Activated CD8-positive, alpha-beta memory T cell treated with anti-CD3 and anti-CD28 coated beads, Interleukin-2, amount 50 U/mL, for 1 hour (primary cell): ENCODE data around the gene MYO1G.
"Not testable (repeated sequence)": the region's sequence is repeated elsewhere in the genome, so short reads cannot be mapped to it uniquely, and the experiment has no call there.

ENCODE experiments used
- DNase-seq: peaks from one replicate; pipeline ENCODE4 v3.0.0-alpha.2; 2020; ENCODE audit errors: extremely low read depth

Gene MYO1G

DNA sequence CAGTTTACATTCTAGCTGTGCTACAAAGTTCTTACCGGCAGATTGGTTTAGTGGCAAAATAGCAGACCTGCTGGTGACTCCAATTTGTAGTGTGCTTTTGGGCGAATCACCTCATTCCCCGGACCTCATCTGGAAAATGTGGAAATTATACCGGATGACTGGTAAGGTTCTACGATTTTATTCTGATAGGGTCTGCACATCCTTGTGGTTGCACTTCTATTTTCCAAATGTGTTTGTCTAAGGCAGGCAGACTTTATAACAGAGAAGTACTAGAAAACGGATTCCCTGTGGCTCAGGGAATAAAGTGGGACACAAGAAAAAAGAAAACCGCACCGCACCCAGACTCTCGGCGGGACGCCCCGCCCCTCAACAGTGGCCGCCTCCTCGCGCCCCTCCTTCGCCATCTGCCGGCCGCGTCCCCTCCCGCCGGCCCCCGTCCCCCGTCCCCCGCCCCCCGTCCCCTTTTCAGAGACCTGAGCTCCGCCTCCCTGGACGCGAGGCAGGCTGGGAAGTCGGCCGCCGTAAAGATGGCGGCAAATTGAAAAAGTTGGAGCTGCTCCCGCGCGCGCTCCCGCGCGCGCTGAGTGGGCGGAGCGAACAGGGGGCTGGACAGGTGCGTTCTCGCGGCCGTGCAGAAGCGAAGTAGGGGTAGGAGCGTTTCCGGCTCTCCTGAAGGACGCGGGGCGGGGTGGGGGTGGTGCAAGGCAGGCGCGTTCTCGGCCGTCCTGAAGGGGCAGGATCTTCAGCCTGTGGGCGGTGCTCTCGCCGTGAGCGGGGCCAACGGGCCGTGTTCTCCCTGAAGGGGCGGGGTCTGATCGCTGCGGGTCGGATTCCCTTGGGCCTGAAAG is 20.7 kb upstream of the MYO1G start:
- DNase-seq = peak; percentile 99

GRCh38 chr7:44998153-44998871 is 19.5 kb upstream of the MYO1G start:
- no peak for DNase-seq

DNA sequence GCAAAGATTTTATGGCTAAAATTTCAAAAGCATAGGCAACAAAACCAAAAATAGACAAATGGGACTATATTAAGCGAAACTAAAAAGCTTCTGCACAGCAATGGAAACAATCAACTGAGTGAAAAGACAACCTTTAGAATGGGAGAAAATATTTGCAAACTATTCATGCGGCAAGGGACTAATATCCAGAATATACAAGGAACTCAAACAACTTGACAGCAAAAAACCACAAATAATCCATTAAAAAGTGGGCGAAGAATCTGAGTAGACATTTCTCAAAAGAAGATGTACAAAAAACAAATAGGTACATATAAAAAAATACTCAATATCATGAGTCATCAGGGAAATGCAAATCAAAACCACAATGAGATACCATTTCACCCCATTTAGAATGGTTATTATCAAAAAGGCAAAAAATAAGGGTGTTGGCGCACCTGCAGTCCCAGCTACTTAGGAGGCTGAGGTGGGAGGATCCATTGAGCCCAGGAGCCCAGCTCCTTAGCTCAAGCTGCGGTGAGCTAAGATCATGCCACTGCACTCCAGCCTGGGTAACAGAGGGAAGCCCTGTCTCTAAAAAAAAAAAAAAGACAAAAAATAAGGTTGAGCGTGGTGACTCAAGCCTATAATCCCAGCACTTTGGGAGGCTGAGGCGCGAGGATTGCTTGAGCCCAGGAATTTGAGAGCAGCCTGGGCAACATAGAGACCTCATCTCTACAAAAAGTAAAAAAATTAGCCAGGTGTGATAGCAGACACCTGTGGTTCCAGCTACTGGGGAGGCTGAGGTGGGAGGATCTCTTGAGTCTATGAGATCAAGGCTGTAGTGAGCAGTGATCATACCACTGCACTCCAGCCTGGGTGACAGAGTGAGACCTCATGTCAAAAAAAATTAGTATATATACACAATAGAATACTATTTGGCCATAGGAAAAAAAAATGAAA is 17.0 kb upstream of the MYO1G start:
- DNase-seq = no peak

DNA sequence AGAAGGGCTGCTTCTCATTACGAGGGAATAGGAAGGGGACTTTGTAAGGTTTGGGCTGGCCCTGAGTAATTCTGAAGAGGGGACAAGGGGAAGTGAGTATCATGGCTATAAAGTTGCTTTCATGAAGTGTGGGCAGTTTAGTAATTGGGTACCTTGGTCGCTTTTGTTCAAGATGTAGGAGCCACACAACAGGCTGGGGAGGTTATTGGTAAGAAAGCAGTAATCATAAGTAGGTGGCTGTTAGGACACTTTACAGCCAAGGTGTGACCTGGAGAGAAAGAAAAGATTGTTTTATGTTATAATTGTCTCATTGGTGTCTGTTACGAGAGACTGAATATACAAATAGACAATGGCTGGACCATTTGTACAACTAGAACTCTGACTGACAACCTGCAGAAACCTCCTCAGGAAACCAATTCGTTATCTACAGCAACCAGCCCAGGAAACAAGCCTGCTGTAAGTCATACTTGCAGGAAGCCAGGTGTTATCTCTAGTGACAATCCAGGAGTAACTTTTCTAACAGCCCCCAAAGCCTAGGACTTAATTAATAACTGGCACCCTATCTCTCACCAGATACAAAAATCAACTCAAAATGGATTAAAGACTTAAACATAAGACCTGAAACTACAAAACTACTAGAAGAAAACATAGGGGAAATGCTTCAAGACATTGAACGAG is 16.2 kb upstream of the MYO1G start:
- DNase-seq = no peak

DNA sequence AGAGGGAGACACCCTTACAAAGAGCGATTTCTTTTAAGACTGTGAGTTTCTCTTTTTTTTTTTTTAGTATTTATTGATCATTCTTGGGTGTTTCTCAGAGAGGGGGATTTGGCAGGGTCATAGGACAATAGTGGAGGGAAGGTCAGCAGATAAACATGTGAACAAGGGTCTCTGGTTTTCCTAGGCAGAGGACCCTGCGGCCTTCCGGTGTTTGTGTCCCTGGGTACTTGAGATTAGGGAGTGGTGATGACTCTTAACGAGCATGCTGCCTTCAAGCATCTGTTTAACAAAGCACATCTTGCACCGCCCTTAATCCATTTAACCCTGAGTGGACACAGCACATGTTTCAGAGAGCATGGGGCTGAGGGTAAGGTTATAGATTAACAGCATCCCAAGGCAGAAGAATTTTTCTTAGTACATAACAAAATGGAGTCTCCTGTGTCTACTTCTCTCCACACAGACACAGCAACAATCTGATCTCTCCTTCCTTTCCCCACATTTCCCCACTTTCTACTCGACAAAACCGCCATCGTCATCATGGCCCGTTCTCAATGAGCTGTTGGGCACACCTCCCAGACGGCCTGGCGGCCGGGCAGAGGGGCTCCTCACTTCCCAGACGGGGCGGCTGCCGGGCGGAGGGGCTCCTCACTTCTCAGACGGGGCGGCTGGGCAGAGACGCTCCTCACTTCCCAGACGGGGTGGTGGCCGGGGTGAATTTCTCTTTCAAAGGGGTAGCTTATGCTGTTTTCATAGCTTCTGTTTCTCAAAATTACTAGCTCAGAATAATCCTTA is 13.4 kb upstream of the MYO1G start:
- DNase-seq = not testable (repeated sequence)

DNA sequence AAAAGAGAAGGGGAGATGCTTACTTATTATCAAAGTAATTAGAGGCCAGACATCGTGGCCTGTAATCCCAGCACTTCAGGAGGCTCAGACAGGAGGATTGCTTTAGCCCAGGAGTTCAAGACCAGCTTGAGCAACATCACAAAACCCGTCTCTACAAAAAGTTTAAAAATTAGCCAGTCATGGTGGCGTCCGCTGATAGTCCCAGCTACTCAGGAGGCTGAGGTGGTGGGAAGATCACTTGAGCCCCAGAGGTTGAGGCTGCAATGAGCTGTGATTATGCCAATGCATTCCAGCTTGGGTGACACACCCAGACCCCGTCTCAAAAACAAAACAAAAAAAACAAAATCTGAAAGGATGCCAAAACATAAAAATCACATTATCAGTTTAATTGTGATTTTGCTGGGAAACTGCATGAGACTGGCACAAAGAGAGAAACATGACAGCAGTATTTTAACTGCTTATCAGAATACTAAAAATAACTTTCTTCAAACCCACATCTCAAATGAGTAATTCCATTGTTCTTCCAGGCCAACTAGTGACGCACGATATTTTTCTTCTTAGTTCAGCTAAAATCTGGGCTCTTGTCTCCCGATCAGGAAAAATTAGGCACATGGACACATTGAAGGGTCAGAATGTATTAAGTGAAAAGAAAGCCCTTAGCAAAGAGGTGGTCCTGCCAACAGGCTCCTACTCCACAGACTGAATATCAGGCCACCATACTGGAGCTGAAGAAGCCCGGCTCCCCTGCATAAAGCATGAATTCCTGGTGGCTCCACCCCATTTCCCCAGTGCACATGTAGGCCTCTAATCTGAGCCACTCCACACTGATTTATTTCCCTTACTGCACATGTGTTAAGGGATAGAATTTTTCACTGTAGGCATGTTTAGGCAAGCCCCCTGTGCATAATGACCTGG is 11.6 kb upstream of the MYO1G start:
- DNase-seq = no peak

DNA sequence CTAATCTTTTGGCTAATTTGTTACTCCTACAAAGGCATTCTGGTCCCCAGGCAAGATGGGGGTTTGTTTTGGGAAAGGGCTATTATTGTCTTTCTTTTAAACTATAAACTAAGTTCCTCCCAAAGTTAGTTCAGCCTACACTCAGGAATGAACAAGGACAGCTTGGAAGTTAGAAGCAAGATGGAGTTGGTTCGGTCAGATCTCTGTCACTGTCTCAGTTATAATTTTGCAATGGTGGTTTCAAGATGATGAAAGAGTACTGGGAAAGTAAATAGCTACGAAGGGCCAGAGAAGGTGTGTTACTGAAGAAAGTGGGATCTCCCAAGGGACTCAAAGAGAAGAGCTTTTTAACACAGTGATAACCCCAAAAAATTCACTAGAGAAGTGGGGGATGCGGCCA is 10.3 kb upstream of the MYO1G start:
- DNase-seq = no peak

- no peak for DNase-seq
Observed at GRCh38 chr7:44988701-44989100, 9.9 kb upstream of the MYO1G start.

GRCh38 chr7:44987996-44988395 is 9.2 kb upstream of the MYO1G start:
- no peak for DNase-seq

GRCh38 chr7:44987457-44987856 is 8.6 kb upstream of the MYO1G start:
- no peak for DNase-seq

DNA sequence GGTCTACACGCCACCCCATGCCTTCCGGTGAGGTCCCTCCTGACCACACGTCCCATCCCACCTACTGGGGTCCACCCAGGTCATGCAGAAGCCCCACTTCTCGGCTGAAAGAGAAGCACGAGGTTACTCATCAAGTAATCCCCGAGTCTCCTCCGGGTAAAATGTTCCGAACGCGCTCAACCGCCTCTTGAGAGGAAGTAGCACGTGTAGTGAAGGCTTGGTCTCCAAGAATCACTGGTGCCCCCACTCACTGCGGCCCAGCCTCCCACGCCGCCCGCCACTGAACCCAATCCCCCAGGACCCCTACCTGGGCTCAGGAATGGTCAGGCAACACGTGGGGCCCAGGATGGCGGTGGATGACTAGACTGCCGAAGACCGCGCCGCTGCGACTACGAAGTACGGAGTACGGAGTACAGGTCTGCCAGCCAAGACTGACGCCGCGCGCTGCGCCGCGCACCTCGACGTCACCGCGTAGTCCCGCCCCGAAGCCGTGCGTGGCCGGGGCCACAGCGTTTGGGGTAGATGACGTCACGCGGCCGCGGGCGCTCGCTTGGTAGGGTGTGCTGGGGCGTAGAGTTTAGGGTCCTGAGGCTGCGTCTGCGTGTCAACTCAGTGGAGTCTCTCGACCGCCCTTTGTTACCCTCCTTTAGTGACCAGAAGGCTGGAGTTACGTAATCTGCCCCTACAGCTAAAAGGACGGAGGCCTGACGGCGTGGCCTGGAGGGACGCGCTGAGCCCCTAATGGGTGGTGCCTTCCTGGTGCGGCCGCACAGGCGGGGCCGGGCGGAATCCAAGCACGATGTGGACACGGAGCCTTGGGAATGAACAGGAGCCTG is 7.6 kb upstream of the MYO1G start:
- peak; percentile 83 for DNase-seq

DNA sequence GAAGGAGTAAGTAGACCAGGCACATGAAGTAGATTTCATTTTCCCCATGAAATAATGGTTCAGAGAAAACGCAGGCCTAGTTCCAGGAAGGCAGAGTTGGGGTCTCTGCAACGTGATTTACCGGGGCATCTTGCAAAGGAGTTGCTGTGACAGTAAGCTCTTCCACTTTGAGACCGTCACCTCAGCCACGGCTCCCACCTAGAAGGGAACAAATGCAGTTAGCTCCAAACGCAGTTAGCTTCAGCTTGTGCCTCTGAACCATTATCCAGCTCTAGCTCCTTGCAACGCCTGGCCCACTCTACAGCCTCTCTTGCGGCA is 7.0 kb upstream of the MYO1G start:
- DNase-seq = no peak

- DNase-seq = no peak
Observed at GRCh38 chr7:44985033-44985695, 6.3 kb upstream of the MYO1G start.

- DNase-seq = no peak
Observed at GRCh38 chr7:44984478-44984758, 5.6 kb upstream of the MYO1G start.

- DNase-seq = no peak
Observed at GRCh38 chr7:44983742-44984477, 5.1 kb upstream of the MYO1G start.

GRCh38 chr7:44982970-44983369 is 4.2 kb upstream of the MYO1G start:
- no peak for DNase-seq

GRCh38 chr7:44982535-44982923 is 3.7 kb upstream of the MYO1G start:
- no peak for DNase-seq
